Parathyroid adenoma (tissue), 2 donors: ENCODE measurements around the gene FOXN3.

Experiments used
- H2AFZ ChIP-seq: fragments of 300-600 bp; sonication (generic); one replicate; pipeline ENCODE4 v1.7.0; 2017; ENCODE audit warnings: antibody characterized with exemption, mild to moderate bottlenecking
- H3K27ac ChIP-seq: fragments of 300-600 bp; sonication (generic); one replicate; pipeline ENCODE4 v1.7.0; 2017
- H3K27me3 ChIP-seq: fragments of 300-600 bp; sonication (generic); one replicate; pipeline ENCODE4 v1.7.0; 2017; ENCODE audit warnings: low read length; ENCODE audit not compliant: control insufficient read depth, insufficient read depth
- H3K36me3 ChIP-seq: fragments of 300-600 bp; sonication (generic); one replicate; pipeline ENCODE4 v1.7.0; 2017; ENCODE audit warnings: low read length; ENCODE audit not compliant: control insufficient read depth, insufficient read depth
- H3K4me1 ChIP-seq: fragments of 300-600 bp; sonication (generic); one replicate; pipeline ENCODE4 v1.7.0; 2017; ENCODE audit warnings: control low read depth
- H3K4me2 ChIP-seq: fragments of 300-600 bp; sonication (generic); one replicate; pipeline ENCODE4 v1.7.0; 2017; ENCODE audit warnings: low read length
- H3K4me3 ChIP-seq: fragments of 300-600 bp; sonication (generic); one replicate; pipeline ENCODE4 v1.7.0; 2017; ENCODE audit warnings: low read depth, low read length
- H3K79me2 ChIP-seq: fragments of 300-600 bp; sonication (generic); one replicate; pipeline ENCODE4 v1.7.0; 2017; ENCODE audit warnings: control low read depth
- H3K9ac ChIP-seq: fragments of 300-600 bp; sonication (generic); one replicate; pipeline ENCODE4 v1.7.0; 2017; ENCODE audit warnings: mild to moderate bottlenecking
- H3K9me3 ChIP-seq: fragments of 300-600 bp; sonication (generic); one replicate; pipeline ENCODE4 v1.7.0; 2017; ENCODE audit warnings: low read length; ENCODE audit not compliant: control insufficient read depth
- TF ChIP-seq, protein P1 (sequence below): fragments of 300-600 bp; sonication (generic); IDR thresholded peaks from one replicate; pipeline ENCODE4 v1.7.0; 2017; ENCODE audit warnings: antibody characterized with exemption, mild to moderate bottlenecking
- donor health status: primary hyperparathyroidism.

FOXN3 gene

GRCh38 chr14:89171628-89172027, 245.4 kb downstream of the FOXN3 start:
- TF ChIP-seq, protein P1, sequence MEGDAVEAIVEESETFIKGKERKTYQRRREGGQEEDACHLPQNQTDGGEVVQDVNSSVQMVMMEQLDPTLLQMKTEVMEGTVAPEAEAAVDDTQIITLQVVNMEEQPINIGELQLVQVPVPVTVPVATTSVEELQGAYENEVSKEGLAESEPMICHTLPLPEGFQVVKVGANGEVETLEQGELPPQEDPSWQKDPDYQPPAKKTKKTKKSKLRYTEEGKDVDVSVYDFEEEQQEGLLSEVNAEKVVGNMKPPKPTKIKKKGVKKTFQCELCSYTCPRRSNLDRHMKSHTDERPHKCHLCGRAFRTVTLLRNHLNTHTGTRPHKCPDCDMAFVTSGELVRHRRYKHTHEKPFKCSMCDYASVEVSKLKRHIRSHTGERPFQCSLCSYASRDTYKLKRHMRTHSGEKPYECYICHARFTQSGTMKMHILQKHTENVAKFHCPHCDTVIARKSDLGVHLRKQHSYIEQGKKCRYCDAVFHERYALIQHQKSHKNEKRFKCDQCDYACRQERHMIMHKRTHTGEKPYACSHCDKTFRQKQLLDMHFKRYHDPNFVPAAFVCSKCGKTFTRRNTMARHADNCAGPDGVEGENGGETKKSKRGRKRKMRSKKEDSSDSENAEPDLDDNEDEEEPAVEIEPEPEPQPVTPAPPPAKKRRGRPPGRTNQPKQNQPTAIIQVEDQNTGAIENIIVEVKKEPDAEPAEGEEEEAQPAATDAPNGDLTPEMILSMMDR, result no peak
- H3K79me2 ChIP-seq, result no peaks in the 10 kb centered on the region
- no peak overlapping the region for H2AFZ ChIP-seq
- H3K9ac ChIP-seq, result no peak overlapping the region
- no peak overlapping the region for H3K4me3 ChIP-seq
- no peak overlapping the region for H3K4me2 ChIP-seq
- peaks cover 2% of the 10 kb centered on the region for H3K9me3 ChIP-seq
- no peaks in the 10 kb centered on the region for H3K27me3 ChIP-seq
- no peaks in the 10 kb centered on the region for H3K36me3 ChIP-seq
- no peak overlapping the region for H3K27ac ChIP-seq
- H3K4me1 ChIP-seq, result no peaks in the 10 kb centered on the region

DNA sequence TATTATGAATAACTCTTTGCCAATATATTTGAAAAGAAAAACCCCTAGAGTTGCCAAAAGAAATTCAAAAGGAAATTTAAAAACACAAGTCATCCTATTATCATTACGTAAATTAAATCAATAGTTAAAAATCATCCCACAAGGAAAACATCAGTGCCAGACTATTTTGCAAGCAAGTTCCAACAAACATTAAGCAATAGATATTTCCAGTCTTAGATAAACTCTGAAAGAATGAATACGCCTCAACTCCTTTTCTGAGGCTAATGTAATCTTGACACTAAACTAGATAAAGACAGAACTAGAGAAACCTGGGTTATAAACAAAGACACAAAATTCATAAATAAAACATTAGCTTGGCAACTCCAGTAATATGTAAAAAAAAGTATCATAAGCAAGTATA, 245.9 kb downstream of the FOXN3 start:
- TF ChIP-seq, protein P1, result no peak
- H3K4me3 ChIP-seq, result no peak overlapping the region
- H3K9me3 ChIP-seq, result peaks cover 2% of the 10 kb centered on the region
- no peaks in the 10 kb centered on the region for H3K4me1 ChIP-seq
- no peak overlapping the region for H3K9ac ChIP-seq
- no peak overlapping the region for H3K27ac ChIP-seq
- no peaks in the 10 kb centered on the region for H3K27me3 ChIP-seq
- no peaks in the 10 kb centered on the region for H3K79me2 ChIP-seq
- H3K36me3 ChIP-seq, result no peaks in the 10 kb centered on the region
- H2AFZ ChIP-seq, result no peak overlapping the region
- H3K4me2 ChIP-seq, result no peak overlapping the region

- Histone ChIP-seq H3K4me2 (no peak overlapping the region), H3K27ac (no peak overlapping the region), H3K9me3 (peaks cover 2% of the 10 kb centered on the region), H3K4me3 (no peak overlapping the region), H3K9ac (no peak overlapping the region), H3K27me3 (no peaks in the 10 kb centered on the region), H3K4me1 (no peaks in the 10 kb centered on the region), H2AFZ (no peak overlapping the region), H3K79me2 (no peaks in the 10 kb centered on the region), H3K36me3 (no peaks in the 10 kb centered on the region)
- TF ChIP-seq, protein P1, result no peak
These were observed 249.3 kb downstream of the FOXN3 start for GRCh38 chr14:89167705-89168104.

DNA sequence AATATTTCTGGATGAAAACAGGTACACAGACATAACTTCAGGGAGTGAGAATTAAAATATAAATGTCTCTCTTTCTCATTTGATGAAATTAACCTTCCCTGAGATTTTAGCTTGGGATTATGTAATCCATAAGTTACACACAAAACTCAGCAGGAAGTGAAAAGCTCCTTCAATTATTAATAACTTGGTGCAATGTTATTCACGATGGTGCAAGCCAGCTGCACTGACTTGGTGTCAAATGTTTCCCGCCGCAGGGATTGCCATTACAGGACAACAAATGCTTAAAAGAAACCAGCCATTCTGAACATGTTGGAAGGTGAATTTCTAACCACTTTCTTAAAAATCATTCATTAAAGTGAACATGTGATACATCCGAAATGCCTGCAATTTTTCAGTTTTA, 250.4 kb downstream of the FOXN3 start:
- Histone ChIP-seq H3K4me1 (no peaks in the 10 kb centered on the region), H3K4me2 (no peak overlapping the region), H3K4me3 (no peak overlapping the region), H3K9me3 (peaks cover 2% of the 10 kb centered on the region), H3K79me2 (no peaks in the 10 kb centered on the region), H3K27me3 (no peaks in the 10 kb centered on the region), H3K27ac (no peak overlapping the region), H2AFZ (no peak overlapping the region), H3K36me3 (no peaks in the 10 kb centered on the region), H3K9ac (no peak overlapping the region)
- TF ChIP-seq, protein P1, result no peak
